ENCODE measurements around the gene GABBR2. TPM values are rescaled to one million over a fixed set of nuclear protein-coding genes. Genes with fewer than 3 reads are reported as not detected.

The GABBR2 gene
- total and polyA plus RNA-seq, 2 donors (not counting 1 experiment from before 2014, with no cell fraction given), result 0.03 TPM; not detected in 1

DNA sequence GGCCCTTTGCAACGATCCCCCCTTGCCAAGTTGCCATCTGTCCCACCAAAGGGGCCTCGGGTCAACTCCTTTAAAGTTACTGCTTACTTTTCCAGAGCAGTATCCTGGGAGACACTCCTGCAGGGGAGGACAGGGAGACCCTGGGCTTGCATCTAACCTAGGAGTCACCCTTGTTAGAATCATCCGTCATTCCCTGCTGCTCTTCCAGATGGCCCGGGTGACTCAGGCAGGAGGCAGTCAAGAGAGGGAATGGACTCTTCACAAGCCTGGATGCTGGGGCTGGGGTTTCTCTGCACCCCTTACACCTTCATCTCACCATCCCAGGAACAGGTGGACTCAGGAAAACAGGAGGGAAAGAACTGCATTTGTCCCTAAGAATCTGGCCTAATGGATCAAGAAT is 175.6 kb downstream of the GABBR2 start:
- H3K4me1 Mint-ChIP-seq, result no peaks in the 10 kb centered on the region
- no peak for TF ChIP-seq EZH2 (IDR thresholded peaks at IDR 0.05; ENCODE audit: borderline replicate concordance, insufficient read depth, low read depth, low read length, poor library complexity, severe bottlenecking)
- TF ChIP-seq CTCF (IDR thresholded peaks at IDR 0.05), result no peak
- H3K9me3 Mint-ChIP-seq (ENCODE audit: insufficient read depth), result no peaks in the 10 kb centered on the region
- 66% methylated on average over 4 of the region's 4 CpGs for WGBS (ENCODE audit: insufficient coverage)
- POLR2A ChIA-PET, result no interaction called here
- CTCF ChIA-PET, result no interaction called here
- Histone ChIP-seq H3K27me3 (replicated peaks in 1 of 4; ENCODE audit: control extremely low read depth in 1 of 4, control insufficient read depth in 3 of 4, insufficient read depth in 4 of 4, low read length in 3 of 4) (no peaks in the 10 kb centered on the region), H3K9me3 (ENCODE audit: control extremely low read depth in 1 of 3, control insufficient read depth in 2 of 3, insufficient read depth in 1 of 3, low read length in 2 of 3) (peaks cover 0 to 7% (median 0%) of the 10 kb centered on the region in 3 donors), H3K4me2 (replicated peaks; ENCODE audit: low read depth, low read length, poor library complexity, severe bottlenecking) (no peak overlapping the region), H4K20me1 (ENCODE audit: control insufficient read depth, insufficient read depth, low read length, poor library complexity, severe bottlenecking) (no peaks in the 10 kb centered on the region), H3K36me3 (replicated peaks in 1 of 2; ENCODE audit: control extremely low read depth in 1 of 2, control insufficient read depth in 1 of 2, extremely low read depth in 1 of 2, insufficient read depth in 2 of 2, low read length in 1 of 2) (no peaks in the 10 kb centered on the region), H2AFZ (ENCODE audit: insufficient read depth, low read depth, low read length, poor library complexity, severe bottlenecking) (no peak overlapping the region), H3K4me3 (ENCODE audit: control extremely low read depth in 1 of 5, extremely low read depth in 1 of 5, insufficient read depth in 1 of 5, low read depth in 2 of 5, low read length in 4 of 5) (no peak overlapping the region), H3K27ac (ENCODE audit: low read length in 2 of 2) (no peak overlapping the region), H3K79me2 (ENCODE audit: control insufficient read depth, insufficient read depth, low read length) (no peaks in the 10 kb centered on the region), H3K9ac (ENCODE audit: low read length) (no peak overlapping the region), H3K4me1 (ENCODE audit: control insufficient read depth in 2 of 2, insufficient read depth in 2 of 2, low read length in 2 of 2) (no peaks in the 10 kb centered on the region)
- no peak for ATAC-seq (ENCODE audit: low read depth)
- H3K27ac Mint-ChIP-seq, result no peak overlapping the region
- intact Hi-C loops (cut with micrococcal nuclease), result no loop called here
- H3K27me3 Mint-ChIP-seq, result peaks cover 13% of the 10 kb centered on the region
- no peak overlapping the region for H3K4me3 Mint-ChIP-seq
- DNase-seq, result no peak

DNA sequence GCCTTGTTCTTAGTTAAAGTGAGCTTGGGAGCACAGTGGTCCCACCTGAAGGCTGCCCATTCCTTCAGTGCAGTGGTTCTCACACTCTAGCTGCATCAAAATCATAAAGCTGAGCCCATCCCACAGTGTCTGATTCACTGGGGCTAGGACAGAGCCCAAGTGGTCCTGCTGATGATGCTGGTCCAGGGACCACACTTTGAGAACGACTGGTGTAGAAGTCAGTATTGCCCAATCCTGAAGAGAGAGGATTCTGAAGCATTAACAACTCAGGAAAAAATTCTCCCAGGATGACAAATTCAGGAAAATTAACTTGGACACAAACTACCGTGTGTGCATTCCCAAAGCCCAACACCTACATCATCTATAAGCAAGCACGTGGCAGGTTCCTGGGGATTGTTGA is 176.2 kb downstream of the GABBR2 start:
- H3K27me3 Mint-ChIP-seq, result peaks cover 13% of the 10 kb centered on the region
- POLR2A ChIA-PET, result no interaction called here
- intact Hi-C loops (cut with micrococcal nuclease), result no loop called here

More for the DNA sequence above, 176.2 kb downstream of the GABBR2 start:
- CTCF ChIA-PET, result no interaction called here
- H3K36me3 ChIP-seq (replicated peaks in 1 of 2; ENCODE audit: control extremely low read depth in 1 of 2, control insufficient read depth in 1 of 2, extremely low read depth in 1 of 2, insufficient read depth in 2 of 2, low read length in 1 of 2), result no peaks in the 10 kb centered on the region
- peaks cover 0 to 7% (median 0%) of the 10 kb centered on the region in 3 donors for H3K9me3 ChIP-seq (ENCODE audit: control extremely low read depth in 1 of 3, control insufficient read depth in 2 of 3, insufficient read depth in 1 of 3, low read length in 2 of 3)
- no peaks in the 10 kb centered on the region for H3K4me1 ChIP-seq (ENCODE audit: control insufficient read depth in 2 of 2, insufficient read depth in 2 of 2, low read length in 2 of 2)
- 86% methylated on average over 1 of the region's 3 CpGs for WGBS (ENCODE audit: insufficient coverage)
- H4K20me1 ChIP-seq (ENCODE audit: control insufficient read depth, insufficient read depth, low read length, poor library complexity, severe bottlenecking), result no peaks in the 10 kb centered on the region
- H3K27ac Mint-ChIP-seq, result no peak overlapping the region
- H3K27me3 ChIP-seq (replicated peaks in 1 of 4; ENCODE audit: control extremely low read depth in 1 of 4, control insufficient read depth in 3 of 4, insufficient read depth in 4 of 4, low read length in 3 of 4), result no peaks in the 10 kb centered on the region
- ATAC-seq (ENCODE audit: low read depth), result no peak
- H3K4me3 Mint-ChIP-seq, result no peak overlapping the region
- no peaks in the 10 kb centered on the region for H3K79me2 ChIP-seq (ENCODE audit: control insufficient read depth, insufficient read depth, low read length)
- H3K27ac ChIP-seq (ENCODE audit: low read length in 2 of 2), result no peak overlapping the region
- DNase-seq, result no peak
- TF ChIP-seq EZH2 (IDR thresholded peaks at IDR 0.05; ENCODE audit: borderline replicate concordance, insufficient read depth, low read depth, low read length, poor library complexity, severe bottlenecking) (no peak), CTCF (IDR thresholded peaks at IDR 0.05) (no peak)
- H3K4me1 Mint-ChIP-seq, result no peaks in the 10 kb centered on the region
- no peak overlapping the region for H3K4me3 ChIP-seq (ENCODE audit: control extremely low read depth in 1 of 5, extremely low read depth in 1 of 5, insufficient read depth in 1 of 5, low read depth in 2 of 5, low read length in 4 of 5)
- H3K9me3 Mint-ChIP-seq (ENCODE audit: insufficient read depth), result no peaks in the 10 kb centered on the region
- no peak overlapping the region for H3K4me2 ChIP-seq (replicated peaks; ENCODE audit: low read depth, low read length, poor library complexity, severe bottlenecking)
- H2AFZ ChIP-seq (ENCODE audit: insufficient read depth, low read depth, low read length, poor library complexity, severe bottlenecking), result no peak overlapping the region
- no peak overlapping the region for H3K9ac ChIP-seq (ENCODE audit: low read length)

Data from B cell (primary cell).